Measurements from ENCODE around the gene FARSB.

Gene FARSB

GRCh38 chr2:222575618-222576017 lies 80.3 kb downstream of the FARSB start:
- no peak for DNase-seq (ENCODE audit: low read depth)
- H3K9me3 ChIP-seq (ENCODE audit: control insufficient read depth, low read length): no peaks in the 10 kb centered on the region
- H3K36me3 ChIP-seq (ENCODE audit: control insufficient read depth, insufficient read depth, low read length, severe bottlenecking): peaks cover 18% of the 10 kb centered on the region
- no peaks in the 10 kb centered on the region for H3K27me3 ChIP-seq (replicated peaks; ENCODE audit: control insufficient read depth, insufficient read depth, low read length)
- no peak overlapping the region for H3K4me3 ChIP-seq (ENCODE audit: low read length)
- peaks cover 22% of the 10 kb centered on the region for H3K4me1 ChIP-seq (ENCODE audit: control insufficient read depth, insufficient read depth, low read length)
- H3K9ac ChIP-seq (ENCODE audit: low read length): no peak overlapping the region

GRCh38 chr2:222572751-222573174 lies 83.1 kb downstream of the FARSB start:
- no peaks in the 10 kb centered on the region for H3K9me3 ChIP-seq (ENCODE audit: control insufficient read depth, low read length)
- H3K4me1 ChIP-seq (ENCODE audit: control insufficient read depth, insufficient read depth, low read length): peaks cover 41% of the 10 kb centered on the region
- H3K36me3 ChIP-seq (ENCODE audit: control insufficient read depth, insufficient read depth, low read length, severe bottlenecking): peaks cover 18% of the 10 kb centered on the region
- H3K4me3 ChIP-seq (ENCODE audit: low read length): peak overlapping the region; percentile 29
- H3K27me3 ChIP-seq (replicated peaks; ENCODE audit: control insufficient read depth, insufficient read depth, low read length): no peaks in the 10 kb centered on the region
- peak overlapping the region; percentile 61 for H3K9ac ChIP-seq (ENCODE audit: low read length)
- peak; percentile 68 for DNase-seq (ENCODE audit: low read depth)

- H3K36me3 ChIP-seq (ENCODE audit: control insufficient read depth, insufficient read depth, low read length, severe bottlenecking): peaks cover 20% of the 10 kb centered on the region
- peaks cover 41% of the 10 kb centered on the region for H3K4me1 ChIP-seq (ENCODE audit: control insufficient read depth, insufficient read depth, low read length)
- H3K27me3 ChIP-seq (replicated peaks; ENCODE audit: control insufficient read depth, insufficient read depth, low read length): no peaks in the 10 kb centered on the region
- peak overlapping the region; percentile 29 for H3K4me3 ChIP-seq (ENCODE audit: low read length)
- H3K9ac ChIP-seq (ENCODE audit: low read length): peak overlapping the region; percentile 61
- no peaks in the 10 kb centered on the region for H3K9me3 ChIP-seq (ENCODE audit: control insufficient read depth, low read length)
- no peak for DNase-seq (ENCODE audit: low read depth)
Measured at GRCh38 chr2:222572264-222572721, 83.6 kb downstream of the FARSB start.

GRCh38 chr2:222569826-222570225 lies 86.1 kb downstream of the FARSB start:
- no peak overlapping the region for H3K9ac ChIP-seq (ENCODE audit: low read length)
- H3K27me3 ChIP-seq (replicated peaks; ENCODE audit: control insufficient read depth, insufficient read depth, low read length): no peaks in the 10 kb centered on the region
- no peaks in the 10 kb centered on the region for H3K9me3 ChIP-seq (ENCODE audit: control insufficient read depth, low read length)
- no peak overlapping the region for H3K4me3 ChIP-seq (ENCODE audit: low read length)
- peaks cover 41% of the 10 kb centered on the region for H3K4me1 ChIP-seq (ENCODE audit: control insufficient read depth, insufficient read depth, low read length)
- peak; percentile 38 for DNase-seq (ENCODE audit: low read depth)
- H3K36me3 ChIP-seq (ENCODE audit: control insufficient read depth, insufficient read depth, low read length, severe bottlenecking): peaks cover 28% of the 10 kb centered on the region

- H3K9me3 ChIP-seq (ENCODE audit: control insufficient read depth, low read length): no peaks in the 10 kb centered on the region
- H3K4me1 ChIP-seq (ENCODE audit: control insufficient read depth, insufficient read depth, low read length): peaks cover 41% of the 10 kb centered on the region
- H3K9ac ChIP-seq (ENCODE audit: low read length): no peak overlapping the region
- peaks cover 29% of the 10 kb centered on the region for H3K36me3 ChIP-seq (ENCODE audit: control insufficient read depth, insufficient read depth, low read length, severe bottlenecking)
- no peaks in the 10 kb centered on the region for H3K27me3 ChIP-seq (replicated peaks; ENCODE audit: control insufficient read depth, insufficient read depth, low read length)
- DNase-seq (ENCODE audit: low read depth): peak; percentile 87
- no peak overlapping the region for H3K4me3 ChIP-seq (ENCODE audit: low read length)
Measured at GRCh38 chr2:222568865-222569264, 87.0 kb downstream of the FARSB start.

- no peak overlapping the region for H3K4me3 ChIP-seq (ENCODE audit: low read length)
- no peak for DNase-seq (ENCODE audit: low read depth)
- H3K27me3 ChIP-seq (replicated peaks; ENCODE audit: control insufficient read depth, insufficient read depth, low read length): no peaks in the 10 kb centered on the region
- H3K9ac ChIP-seq (ENCODE audit: low read length): no peak overlapping the region
- H3K4me1 ChIP-seq (ENCODE audit: control insufficient read depth, insufficient read depth, low read length): peaks cover 23% of the 10 kb centered on the region
- peaks cover 25% of the 10 kb centered on the region for H3K36me3 ChIP-seq (ENCODE audit: control insufficient read depth, insufficient read depth, low read length, severe bottlenecking)
- H3K9me3 ChIP-seq (ENCODE audit: control insufficient read depth, low read length): no peaks in the 10 kb centered on the region
Measured at GRCh38 chr2:222566229-222566628, 89.7 kb downstream of the FARSB start.

- Histone ChIP-seq H3K9ac (ENCODE audit: low read length) (no peak overlapping the region), H3K27me3 (replicated peaks; ENCODE audit: control insufficient read depth, insufficient read depth, low read length) (no peaks in the 10 kb centered on the region), H3K4me1 (ENCODE audit: control insufficient read depth, insufficient read depth, low read length) (peaks cover 3% of the 10 kb centered on the region), H3K9me3 (ENCODE audit: control insufficient read depth, low read length) (no peaks in the 10 kb centered on the region), H3K36me3 (ENCODE audit: control insufficient read depth, insufficient read depth, low read length, severe bottlenecking) (peaks cover 19% of the 10 kb centered on the region), H3K4me3 (ENCODE audit: low read length) (no peak overlapping the region)
- DNase-seq (ENCODE audit: low read depth): no peak
Measured at GRCh38 chr2:222563936-222564335, 92.0 kb downstream of the FARSB start.

- Histone ChIP-seq H3K4me3 (ENCODE audit: low read length) (no peak overlapping the region), H3K27me3 (replicated peaks; ENCODE audit: control insufficient read depth, insufficient read depth, low read length) (no peaks in the 10 kb centered on the region), H3K4me1 (ENCODE audit: control insufficient read depth, insufficient read depth, low read length) (no peaks in the 10 kb centered on the region), H3K9ac (ENCODE audit: low read length) (no peak overlapping the region), H3K36me3 (ENCODE audit: control insufficient read depth, insufficient read depth, low read length, severe bottlenecking) (peaks cover 19% of the 10 kb centered on the region), H3K9me3 (ENCODE audit: control insufficient read depth, low read length) (no peaks in the 10 kb centered on the region)
- DNase-seq (ENCODE audit: low read depth): no peak
Measured at GRCh38 chr2:222563106-222563718, 92.7 kb downstream of the FARSB start.

- H3K27me3 ChIP-seq (replicated peaks; ENCODE audit: control insufficient read depth, insufficient read depth, low read length): no peaks in the 10 kb centered on the region
- no peak overlapping the region for H3K9ac ChIP-seq (ENCODE audit: low read length)
- no peaks in the 10 kb centered on the region for H3K9me3 ChIP-seq (ENCODE audit: control insufficient read depth, low read length)
- no peak overlapping the region for H3K4me3 ChIP-seq (ENCODE audit: low read length)
- peak; percentile 84 for DNase-seq (ENCODE audit: low read depth)
- peaks cover 14% of the 10 kb centered on the region for H3K36me3 ChIP-seq (ENCODE audit: control insufficient read depth, insufficient read depth, low read length, severe bottlenecking)
- no peaks in the 10 kb centered on the region for H3K4me1 ChIP-seq (ENCODE audit: control insufficient read depth, insufficient read depth, low read length)
Measured at GRCh38 chr2:222561817-222562645, 93.9 kb downstream of the FARSB start.

- peaks cover 9% of the 10 kb centered on the region for H3K36me3 ChIP-seq (ENCODE audit: control insufficient read depth, insufficient read depth, low read length, severe bottlenecking)
- no peak overlapping the region for H3K9ac ChIP-seq (ENCODE audit: low read length)
- H3K27me3 ChIP-seq (replicated peaks; ENCODE audit: control insufficient read depth, insufficient read depth, low read length): no peaks in the 10 kb centered on the region
- H3K9me3 ChIP-seq (ENCODE audit: control insufficient read depth, low read length): no peaks in the 10 kb centered on the region
- H3K4me1 ChIP-seq (ENCODE audit: control insufficient read depth, insufficient read depth, low read length): no peaks in the 10 kb centered on the region
- DNase-seq (ENCODE audit: low read depth): no peak
- H3K4me3 ChIP-seq (ENCODE audit: low read length): no peak overlapping the region
Measured at GRCh38 chr2:222561151-222561550, 94.7 kb downstream of the FARSB start.

GRCh38 chr2:222554517-222554916 lies 101.4 kb downstream of the FARSB start:
- H3K27me3 ChIP-seq (replicated peaks; ENCODE audit: control insufficient read depth, insufficient read depth, low read length): peaks cover 30% of the 10 kb centered on the region
- DNase-seq (ENCODE audit: low read depth): no peak
- no peaks in the 10 kb centered on the region for H3K9me3 ChIP-seq (ENCODE audit: control insufficient read depth, low read length)
- no peaks in the 10 kb centered on the region for H3K36me3 ChIP-seq (ENCODE audit: control insufficient read depth, insufficient read depth, low read length, severe bottlenecking)
- no peaks in the 10 kb centered on the region for H3K4me1 ChIP-seq (ENCODE audit: control insufficient read depth, insufficient read depth, low read length)
- no peak overlapping the region for H3K4me3 ChIP-seq (ENCODE audit: low read length)
- no peak overlapping the region for H3K9ac ChIP-seq (ENCODE audit: low read length)

All from adipocyte (in vitro differentiated cells).